Fibroblast of lung (primary cell): ENCODE data around the gene EXD2.

Experiments used
- EZH2 ChIP-seq: IDR thresholded peaks from 2 replicates; pipeline ENCODE4 v1.5.1; 2012; ENCODE audit warnings: low read length, control low read depth, mild to moderate bottlenecking; ENCODE audit errors: missing control alignments
- TF ChIP-seq, protein P1 (sequence below), 2 donors: IDR thresholded peaks in 1 of 2; conservative IDR thresholded peaks in 1 of 2; 1 replicate in 1 of 2; 2 replicates in 1 of 2; pipeline ENCODE4 v1.5.1; 2011 to 2012; ENCODE audit warnings: low read length in 2 of 2, control low read depth in 1 of 2, inconsistent platforms in 1 of 2, low read depth in 1 of 2, mild to moderate bottlenecking in 1 of 2

DNA sequence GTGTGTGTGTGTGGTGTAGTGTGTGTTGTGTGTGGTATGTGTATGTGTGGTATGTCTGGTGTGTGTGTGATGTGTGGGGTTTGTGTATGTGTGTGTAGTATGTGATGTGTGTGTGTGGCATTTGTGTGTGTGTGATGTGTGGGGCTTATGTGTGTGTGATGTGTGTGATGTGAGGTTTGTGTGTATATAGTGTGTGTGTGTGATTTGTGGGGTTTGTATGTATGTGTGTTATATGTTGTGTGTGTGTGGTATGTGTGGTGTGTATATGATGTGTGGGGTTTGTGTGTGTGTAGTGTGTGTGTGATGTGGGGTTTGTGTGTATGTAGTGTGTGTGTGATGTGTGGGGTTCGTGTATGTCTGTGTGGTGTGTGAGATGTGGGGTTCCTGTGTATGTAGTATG is 78.1 kb downstream of the EXD2 start:
- TF ChIP-seq, protein P1, sequence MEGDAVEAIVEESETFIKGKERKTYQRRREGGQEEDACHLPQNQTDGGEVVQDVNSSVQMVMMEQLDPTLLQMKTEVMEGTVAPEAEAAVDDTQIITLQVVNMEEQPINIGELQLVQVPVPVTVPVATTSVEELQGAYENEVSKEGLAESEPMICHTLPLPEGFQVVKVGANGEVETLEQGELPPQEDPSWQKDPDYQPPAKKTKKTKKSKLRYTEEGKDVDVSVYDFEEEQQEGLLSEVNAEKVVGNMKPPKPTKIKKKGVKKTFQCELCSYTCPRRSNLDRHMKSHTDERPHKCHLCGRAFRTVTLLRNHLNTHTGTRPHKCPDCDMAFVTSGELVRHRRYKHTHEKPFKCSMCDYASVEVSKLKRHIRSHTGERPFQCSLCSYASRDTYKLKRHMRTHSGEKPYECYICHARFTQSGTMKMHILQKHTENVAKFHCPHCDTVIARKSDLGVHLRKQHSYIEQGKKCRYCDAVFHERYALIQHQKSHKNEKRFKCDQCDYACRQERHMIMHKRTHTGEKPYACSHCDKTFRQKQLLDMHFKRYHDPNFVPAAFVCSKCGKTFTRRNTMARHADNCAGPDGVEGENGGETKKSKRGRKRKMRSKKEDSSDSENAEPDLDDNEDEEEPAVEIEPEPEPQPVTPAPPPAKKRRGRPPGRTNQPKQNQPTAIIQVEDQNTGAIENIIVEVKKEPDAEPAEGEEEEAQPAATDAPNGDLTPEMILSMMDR (conservative IDR thresholded peaks at IDR 0.05 in 1 of 2, IDR thresholded peaks at IDR 0.05 in 1 of 2; ENCODE audit: low read depth in 1 of 2, low read length in 2 of 2), result no peak
- no peak for TF ChIP-seq EZH2
